Choroid plexus epithelial cell (primary cell): ENCODE data around the gene GLUD2.

Source experiments
- DNase-seq: peaks from one replicate; pipeline ENCODE4 v3.0.0-alpha.2; 2010; ENCODE audit warnings: low read depth
- H3K4me3 ChIP-seq: 2 replicates; pipeline ENCODE4 v1.5.1; 2011; ENCODE audit warnings: low read depth, mild to moderate bottlenecking, control low read depth, low read length, moderate library complexity
- CTCF ChIP-seq: conservative IDR thresholded peaks from 2 replicates; pipeline ENCODE4 v1.5.1; 2011; ENCODE audit warnings: low read depth, mild to moderate bottlenecking, control low read depth, inconsistent platforms, low read length, moderate library complexity

The GLUD2 gene

GRCh38 chrX:121011254-121011653, 36.2 kb upstream of the GLUD2 start:
- no peak for DNase-seq
- no peak overlapping the region for H3K4me3 ChIP-seq
- no peak for TF ChIP-seq CTCF

DNA sequence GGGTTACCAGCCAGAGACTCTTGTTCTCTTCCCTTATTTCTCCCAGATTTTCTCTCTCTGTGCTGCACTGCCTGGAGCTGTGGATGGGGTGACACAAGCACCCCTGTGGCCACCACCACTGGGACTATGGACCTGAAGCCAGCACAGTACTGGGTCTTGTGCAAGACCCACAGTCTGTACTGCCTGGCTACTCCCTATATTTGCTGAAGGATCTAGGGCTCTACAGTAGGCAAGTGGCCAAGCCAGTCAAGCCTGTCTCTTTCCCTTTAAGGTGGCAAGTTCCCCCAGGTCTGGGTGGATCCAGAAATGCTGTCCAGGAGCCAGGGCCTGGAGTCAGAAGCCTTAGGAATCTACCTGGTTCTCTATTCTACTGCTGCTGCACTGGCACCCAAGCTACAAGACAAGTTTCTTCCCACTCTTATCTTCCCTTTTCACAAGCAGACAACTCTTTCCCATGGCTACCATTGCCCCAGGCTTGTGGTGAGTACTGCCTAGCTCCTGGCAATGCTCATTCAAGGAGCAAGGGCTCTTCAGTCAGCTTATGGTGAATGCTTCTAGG, 33.4 kb upstream of the GLUD2 start:
- DNase-seq, result no peak
- no peak for TF ChIP-seq CTCF
- no peak overlapping the region for H3K4me3 ChIP-seq

DNA sequence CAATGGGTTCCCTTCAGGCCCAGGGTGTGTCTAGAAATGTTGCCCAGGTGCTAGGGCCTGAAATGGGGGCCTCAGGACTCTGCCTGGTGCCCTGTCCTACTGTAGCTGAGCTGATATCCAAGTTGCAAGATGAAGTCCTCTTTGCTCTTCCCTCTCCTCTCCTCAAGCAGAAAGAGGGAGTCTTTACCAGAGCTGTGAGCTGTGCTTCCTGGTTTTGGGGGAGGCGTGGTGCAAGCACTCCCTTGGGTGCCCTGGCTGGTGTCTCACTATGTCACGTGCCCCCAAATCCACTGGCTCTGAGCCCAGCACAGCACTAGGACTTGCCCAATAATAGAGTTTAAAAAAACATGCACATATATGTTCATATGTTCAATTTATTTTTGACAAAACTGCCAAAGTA, 32.6 kb upstream of the GLUD2 start:
- no peak overlapping the region for H3K4me3 ChIP-seq
- no peak for TF ChIP-seq CTCF
- DNase-seq, result no peak

DNA sequence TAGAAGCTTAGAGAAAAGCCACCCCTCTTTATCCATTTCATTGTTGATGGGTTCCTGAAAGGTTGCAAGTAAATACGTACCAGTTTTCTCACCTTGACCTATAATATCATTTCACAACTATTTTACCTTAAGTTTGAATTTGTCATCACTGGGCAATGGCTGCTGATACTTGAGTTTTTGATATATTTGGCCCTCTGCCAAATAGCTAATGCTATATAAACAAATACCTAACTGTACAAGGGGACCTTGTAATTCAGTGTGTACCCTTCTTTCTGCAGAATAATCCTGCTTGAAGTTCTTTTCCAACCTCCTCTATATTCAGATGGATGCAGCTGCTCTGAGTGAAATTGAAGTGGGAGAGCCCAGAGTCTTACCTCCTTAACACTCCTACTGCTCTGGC, 19.0 kb upstream of the GLUD2 start:
- no peak for DNase-seq
- no peak for TF ChIP-seq CTCF
- H3K4me3 ChIP-seq, result no peak overlapping the region

GRCh38 chrX:121030083-121030482, 17.3 kb upstream of the GLUD2 start:
- no peak for DNase-seq
- no peak for TF ChIP-seq CTCF
- H3K4me3 ChIP-seq, result no peak overlapping the region

- no peak for TF ChIP-seq CTCF
- H3K4me3 ChIP-seq, result no peak overlapping the region
- no peak for DNase-seq
Measured at GRCh38 chrX:121032531-121032930, 14.9 kb upstream of the GLUD2 start.

DNA sequence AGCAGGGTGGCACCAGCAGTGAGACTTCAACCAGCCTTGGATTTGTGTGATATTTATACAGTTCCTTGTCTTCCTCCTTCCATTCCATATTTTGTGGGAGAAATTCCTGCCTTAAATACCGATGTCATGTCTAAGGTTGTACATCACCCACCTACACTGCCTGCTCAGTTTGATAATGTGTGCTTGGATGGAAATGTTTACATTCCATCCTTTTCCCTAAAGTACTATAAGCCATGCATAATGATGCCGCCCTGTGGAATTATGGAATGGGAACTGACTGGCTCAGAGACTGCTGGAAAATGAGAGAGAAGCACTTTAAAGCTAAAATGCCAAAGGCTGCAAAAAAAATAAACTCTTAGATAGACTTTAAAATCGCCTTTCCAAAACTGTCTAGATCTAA, 11.3 kb upstream of the GLUD2 start:
- TF ChIP-seq CTCF, result no peak
- no peak for DNase-seq
- H3K4me3 ChIP-seq, result no peak overlapping the region
